Stimulated activated CD8-positive, alpha-beta memory T cell treated with anti-CD3 and anti-CD28 coated beads, Interleukin-15, amount 100 ng/mL, for 1 hour (primary cell): ENCODE measurements around the gene NEK6.

Experiments
- DNase-seq: peaks from one replicate; pipeline ENCODE4 v3.0.0-alpha.2; 2020; ENCODE audit warnings: low read depth

Gene NEK6

DNA sequence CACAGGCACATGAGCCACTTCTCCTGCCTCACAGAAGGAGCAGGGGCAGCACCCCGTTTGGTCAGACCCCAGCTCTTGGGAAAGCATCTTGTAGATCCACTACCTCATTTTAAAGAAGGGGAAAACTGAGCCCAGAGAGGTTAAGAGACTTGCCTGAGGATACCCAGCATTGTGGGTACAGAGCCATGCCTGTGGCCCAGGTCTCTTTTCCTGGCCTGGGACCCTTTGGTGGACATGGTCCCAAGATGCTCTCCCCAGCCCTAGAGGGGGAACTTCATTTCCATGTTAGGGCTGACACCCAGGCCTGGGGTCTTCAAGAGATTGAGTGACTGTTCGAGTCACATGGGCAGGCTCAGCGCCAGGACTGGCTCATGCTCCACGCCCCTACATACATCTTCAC is 64.2 kb downstream of the NEK6 start:
- no peak for DNase-seq

DNA sequence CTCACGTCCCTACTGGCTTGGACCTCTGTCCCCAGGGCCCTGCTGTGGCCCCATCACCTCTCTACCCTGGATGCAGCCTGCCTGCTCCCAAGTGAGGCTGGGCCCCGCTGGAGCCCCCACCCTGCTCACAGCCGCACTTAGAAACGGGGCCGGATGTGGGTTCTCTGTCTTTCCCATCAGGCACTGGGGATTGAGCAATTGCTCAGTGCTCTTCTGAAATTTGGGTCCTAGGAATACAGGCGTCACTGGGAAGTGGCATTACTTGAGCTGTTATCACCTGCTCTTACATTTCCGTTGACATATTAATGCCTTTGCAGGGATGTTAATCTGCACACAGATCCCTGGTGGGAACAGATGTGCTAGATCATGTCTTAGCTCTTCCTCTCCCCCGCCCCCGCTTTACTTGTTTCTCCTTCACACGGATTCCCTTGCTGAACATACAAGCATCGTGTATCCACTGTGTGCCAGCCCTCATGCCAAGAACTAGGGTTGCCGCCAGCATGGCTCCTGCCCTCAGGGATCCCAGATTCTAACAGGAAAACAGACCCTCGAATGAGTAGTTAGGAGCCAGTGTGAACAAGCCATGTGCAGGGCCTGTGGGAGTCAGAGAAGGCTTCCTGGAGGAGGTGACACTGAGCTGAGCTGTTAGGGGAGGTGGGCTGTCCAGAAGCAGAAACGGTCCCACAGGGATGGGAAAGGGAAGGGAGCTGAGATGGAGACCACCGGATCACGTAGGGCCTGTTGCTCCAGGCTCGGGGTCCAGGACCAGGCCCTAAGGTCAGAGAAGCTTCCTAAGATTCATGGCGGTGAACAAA is 65.1 kb downstream of the NEK6 start:
- DNase-seq, result no peak

DNA sequence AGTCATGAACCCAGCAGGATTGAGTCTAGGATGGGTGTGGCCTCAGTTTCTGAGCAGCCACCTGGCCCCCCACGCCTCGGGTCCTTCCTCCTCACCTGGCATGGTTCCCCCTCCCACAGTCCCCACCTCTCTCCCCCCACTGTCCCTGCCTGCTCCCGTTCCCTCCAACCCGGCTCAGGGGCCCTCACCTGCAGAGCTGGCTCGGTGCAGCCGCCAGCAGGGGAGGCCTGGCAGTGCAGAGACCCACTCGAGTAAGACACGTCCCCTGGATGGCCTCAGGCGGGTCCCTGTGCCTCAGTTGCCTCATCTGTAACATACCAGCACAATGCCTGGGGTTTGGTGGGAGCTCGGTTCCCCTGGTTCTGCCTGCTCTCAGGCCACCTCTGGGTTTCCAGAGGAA is 66.2 kb downstream of the NEK6 start:
- DNase-seq, result no peak

DNA sequence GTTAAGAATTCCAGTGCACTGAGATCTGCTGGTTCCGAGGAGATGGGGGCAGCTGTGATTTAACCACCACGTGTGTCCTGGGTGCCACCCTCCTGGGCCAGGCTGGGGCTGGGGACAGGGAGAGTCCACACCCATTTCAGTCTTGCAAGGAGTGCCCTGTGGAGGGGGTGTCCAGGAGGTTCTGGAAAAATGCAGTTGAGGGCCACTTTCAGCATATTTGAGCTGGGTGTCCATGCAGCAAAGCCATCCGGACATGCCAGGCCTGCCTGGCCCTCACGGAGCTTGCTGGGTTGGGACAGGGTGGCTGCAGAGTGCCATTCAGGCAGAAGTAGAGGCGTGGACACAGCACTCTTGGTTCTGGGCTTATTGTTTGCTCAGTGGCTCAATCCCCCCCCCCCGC is 68.1 kb downstream of the NEK6 start:
- DNase-seq, result no peak

DNA sequence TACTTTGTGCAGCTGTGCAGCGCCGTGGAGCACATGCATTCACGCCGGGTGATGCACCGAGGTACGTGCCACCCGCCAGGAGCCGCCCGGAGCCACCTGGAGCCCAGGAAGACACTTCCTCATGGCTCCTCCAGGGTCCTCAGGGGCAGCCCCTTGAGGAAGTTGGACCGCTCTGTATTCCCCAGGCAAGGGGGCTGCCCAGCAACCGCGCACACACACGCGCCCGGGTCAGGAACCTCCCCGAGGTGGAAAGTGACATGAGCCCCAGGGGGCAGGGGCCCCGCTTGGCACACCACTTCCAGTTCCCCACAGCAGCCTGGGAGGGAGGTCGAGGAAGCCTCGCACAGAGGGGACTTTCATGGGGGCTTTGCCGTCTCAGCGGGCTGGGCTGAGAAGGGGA is 68.6 kb downstream of the NEK6 start:
- no peak for DNase-seq

DNA sequence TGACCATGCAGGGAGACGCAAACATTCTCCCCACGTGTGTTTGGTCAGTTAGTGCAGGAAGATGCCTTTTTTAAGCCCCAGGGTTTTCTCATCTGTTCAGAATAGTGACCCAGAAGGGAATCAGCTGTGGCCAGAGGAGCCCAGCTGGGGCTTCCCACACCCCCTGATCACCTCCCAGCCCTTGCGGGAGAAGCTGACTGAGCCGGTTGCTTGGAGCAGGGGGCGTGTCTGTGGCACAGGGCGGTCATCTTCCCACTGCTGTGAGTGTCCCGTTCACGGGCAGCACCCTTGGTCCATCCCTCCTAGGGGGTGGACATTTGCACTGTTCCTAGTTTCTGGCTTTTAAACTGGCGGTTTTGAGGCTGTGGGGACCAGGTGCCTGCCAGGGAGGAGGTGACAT is 69.7 kb downstream of the NEK6 start:
- no peak for DNase-seq

DNA sequence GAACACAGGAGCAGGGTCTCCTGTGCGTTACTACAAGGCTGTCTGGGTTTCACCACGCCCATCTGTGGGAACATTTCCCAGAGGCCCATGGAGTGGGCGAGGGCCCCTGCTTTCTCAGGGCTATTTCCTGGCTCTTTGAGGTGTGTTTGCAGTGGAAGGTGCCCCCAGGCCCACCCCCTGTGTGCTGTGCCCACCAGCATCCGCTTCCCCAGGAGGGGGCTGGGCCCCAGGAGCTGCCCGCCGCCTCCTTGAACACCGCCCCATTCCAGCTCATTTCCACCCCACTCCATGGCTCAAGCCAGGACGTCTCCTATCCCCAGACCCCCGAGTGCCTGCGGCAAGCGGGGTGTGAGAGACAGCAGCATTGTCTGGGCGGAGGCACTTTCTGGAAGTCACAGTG is 70.5 kb downstream of the NEK6 start:
- DNase-seq, result no peak

DNA sequence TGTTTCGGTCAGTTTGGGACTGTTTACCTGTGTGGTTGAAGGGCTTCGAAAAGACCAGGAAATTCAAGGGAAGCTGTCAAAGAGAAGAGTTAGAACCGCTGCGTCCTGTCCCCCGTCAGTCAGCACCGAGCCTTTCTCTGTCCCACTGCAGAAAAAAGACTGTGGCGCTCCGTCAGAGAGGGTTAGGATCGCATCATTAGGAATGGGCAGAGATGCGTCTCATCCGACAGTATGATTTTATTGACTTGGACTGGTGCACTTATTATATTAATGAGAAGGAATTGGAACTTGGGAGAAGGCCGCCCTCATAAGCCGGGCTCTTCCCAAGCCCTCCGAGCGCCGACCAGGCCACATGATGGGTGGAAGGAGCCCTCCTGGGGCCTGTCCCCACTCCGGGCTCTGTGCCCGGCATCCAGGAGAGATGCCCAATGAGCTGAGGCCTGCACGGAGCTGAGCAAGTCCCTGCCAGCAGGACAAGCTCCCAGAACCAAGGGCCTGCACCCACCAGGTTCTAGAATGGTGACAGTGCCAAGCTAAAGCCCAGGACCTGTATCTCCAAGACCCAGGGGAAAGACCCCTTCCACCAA is 71.5 kb downstream of the NEK6 start:
- DNase-seq, result no peak

DNA sequence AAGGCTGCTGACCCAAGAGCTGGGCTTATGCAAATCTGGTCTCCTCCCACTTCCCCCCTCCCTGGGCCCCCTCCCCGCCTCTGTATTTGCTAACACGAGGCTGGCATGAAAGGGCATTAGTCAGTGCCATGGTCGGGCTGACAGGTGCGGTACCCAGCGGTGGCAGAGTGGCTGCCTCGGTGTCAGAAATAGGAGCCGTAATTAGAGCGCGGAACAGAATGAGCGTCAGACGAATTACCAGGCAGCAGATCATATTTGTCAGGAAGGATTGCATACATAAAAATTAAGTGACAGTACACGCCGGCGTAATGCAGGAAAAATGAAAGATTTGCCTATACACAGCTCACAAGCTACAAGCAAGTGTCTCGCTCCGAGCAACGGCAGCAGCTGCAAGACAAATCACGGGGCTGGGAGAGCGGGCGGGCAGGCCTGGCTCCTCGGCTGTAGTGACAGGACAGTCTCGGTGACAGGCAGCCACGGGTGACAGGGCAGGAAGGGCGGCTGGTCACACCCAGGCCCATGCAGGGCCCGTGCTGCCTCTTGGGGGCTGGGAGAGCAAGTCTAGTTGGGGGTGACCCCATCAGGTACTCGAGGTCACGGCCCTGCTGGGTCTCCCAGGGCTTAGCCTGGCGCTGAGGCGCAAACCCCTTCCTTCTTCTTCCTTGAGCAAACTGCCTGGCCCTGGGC is 72.4 kb downstream of the NEK6 start:
- DNase-seq, result no peak

DNA sequence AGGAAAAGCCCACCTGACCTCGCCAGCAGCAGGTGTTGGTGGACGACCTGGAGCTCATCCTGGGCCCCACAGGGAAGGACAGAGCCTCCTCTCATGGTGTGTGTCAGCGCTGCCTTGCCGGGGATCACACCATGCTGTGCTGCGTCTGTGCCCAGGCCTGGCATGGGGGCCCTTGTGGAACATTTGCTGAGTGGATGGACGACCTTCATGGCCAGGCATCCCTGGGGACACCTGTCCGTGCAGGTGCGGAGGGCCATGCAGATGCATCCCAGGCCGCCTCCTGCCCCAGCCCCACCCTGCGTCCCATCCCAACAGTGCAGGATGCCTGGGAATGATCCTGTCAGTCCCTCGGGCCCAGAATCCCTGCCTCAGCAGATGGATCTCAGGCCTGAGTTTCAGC is 73.8 kb downstream of the NEK6 start:
- DNase-seq, result no peak

DNA sequence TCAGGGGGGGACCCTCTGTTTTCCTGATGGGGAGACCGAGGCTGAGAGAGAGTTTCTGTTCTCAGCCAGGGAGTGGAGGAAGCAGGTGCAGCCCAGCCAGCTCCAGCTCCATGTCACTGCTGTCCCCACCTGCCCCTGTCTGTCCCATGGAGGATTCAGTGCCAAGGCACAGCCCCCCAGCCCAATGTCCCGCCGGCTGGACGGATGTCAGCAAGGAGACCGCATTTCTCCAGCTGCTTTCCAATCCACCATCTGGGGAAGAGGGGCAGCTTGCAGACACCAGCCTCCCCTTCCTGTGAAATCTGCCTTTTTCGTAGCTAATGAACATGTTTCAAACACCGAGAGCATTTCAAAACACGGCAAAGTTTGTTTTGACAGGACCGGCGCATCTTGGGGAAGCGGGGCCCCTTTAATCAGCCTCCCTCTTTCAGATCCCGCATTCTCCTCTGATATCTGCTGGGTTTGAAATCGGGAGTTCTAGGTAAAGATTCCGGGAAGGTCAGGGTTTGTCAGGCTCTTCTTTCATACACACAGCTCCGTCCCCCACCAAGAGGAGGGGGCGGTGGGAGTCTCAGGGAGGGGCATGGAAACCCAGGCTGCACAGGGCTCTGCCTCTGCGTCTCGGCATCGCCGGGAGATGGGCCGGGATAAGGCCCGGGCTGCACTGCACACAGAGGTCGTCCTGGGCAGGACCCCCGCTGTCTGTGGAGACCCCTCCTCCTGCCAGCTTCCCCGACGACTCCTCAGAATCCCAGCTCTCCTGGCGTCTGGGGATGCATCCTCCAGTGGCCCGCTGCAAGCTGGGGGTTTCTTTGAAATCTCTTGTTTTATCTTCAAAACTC is 74.8 kb downstream of the NEK6 start:
- no peak for DNase-seq

DNA sequence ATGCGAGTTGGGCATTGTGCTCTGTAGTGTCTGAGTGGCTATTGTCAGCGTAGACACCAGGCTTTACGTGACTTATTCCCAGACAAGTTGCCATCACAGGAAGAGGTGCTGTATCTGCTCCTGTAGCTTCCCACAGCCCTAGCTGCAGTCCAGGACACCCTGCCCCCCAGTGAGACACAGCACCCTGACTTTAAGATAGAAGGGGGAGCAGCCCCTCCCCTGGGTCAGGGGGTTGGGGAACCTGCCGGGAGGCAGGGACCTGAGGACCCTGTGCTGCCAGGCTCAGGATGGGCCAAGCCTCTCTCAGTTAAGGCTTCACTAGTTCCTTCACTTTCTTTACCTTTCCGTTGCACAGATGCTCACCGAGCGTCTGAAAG is 75.4 kb downstream of the NEK6 start:
- DNase-seq, result no peak

DNA sequence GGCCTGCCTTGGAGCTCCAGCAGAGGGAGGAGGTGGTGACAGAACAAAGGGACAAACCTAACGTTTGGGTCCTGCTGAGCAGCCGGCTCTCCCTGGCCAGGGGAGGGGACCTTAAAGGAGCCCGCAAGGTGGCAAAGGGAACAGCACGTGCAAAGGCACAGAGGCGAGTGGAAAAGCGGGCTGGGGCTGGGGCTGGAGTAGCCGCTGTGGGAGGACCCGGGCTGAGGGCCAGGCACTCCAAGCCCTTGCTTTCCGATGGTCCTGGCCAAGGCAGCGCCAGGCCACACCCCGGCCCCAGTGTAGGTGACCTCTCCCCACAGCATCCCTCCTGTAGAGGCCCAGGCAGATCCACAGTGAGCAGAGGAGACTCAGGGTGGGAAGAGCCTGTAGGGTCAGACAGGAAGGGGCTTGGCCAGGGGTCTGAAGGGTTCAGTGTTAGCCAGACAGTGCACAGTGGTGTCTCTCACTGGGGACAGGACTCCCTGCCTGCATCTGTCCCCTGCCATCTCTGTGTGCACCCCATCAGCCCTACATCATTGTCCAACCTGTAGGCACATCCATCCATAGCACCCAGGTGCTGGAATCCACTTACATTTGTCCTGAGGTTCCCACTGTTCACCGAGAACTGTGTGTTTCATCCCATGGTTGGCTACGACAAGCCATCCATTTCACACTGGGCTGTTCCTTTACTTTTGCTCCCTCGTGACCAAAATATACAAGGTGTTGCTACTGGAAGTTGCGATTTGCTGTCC is 77.0 kb downstream of the NEK6 start:
- DNase-seq, result no peak

DNA sequence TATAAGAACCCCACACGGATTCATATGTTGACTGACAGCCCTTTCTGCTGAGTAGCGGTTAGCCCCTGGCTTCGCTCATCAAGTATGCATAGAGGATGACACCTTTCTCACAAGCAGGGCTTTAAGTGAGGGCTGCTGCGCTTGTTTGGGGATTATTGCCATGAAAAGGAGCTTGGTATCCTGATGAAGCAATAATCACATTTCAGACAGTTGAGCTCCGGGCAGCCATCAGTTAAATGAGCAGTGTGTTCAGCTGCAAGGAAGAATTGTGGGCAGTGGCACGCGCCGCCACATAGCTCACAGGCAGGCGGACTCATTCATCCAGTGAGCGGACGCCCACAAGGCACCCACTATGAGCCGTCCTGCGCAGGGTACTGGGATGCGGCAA is 77.6 kb downstream of the NEK6 start:
- no peak for DNase-seq

DNA sequence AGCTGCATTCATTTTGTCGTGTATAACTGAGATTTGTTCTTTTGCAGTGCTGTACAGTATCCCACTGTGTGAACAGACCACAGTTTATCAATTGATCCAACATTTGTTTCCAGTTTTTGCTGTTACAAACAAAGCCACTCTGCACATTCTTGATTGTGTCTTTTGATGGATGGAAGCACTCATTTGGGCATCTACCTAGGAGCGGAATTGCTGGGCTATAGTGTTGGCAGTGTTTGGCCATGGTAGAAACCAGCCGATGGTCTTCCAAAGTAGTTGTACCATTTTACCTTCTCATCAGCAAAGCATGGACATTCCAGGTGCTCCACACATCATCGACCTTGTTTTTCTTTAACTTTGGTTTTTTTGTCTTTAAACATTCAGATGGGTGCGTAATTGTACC is 79.8 kb downstream of the NEK6 start:
- no peak for DNase-seq

DNA sequence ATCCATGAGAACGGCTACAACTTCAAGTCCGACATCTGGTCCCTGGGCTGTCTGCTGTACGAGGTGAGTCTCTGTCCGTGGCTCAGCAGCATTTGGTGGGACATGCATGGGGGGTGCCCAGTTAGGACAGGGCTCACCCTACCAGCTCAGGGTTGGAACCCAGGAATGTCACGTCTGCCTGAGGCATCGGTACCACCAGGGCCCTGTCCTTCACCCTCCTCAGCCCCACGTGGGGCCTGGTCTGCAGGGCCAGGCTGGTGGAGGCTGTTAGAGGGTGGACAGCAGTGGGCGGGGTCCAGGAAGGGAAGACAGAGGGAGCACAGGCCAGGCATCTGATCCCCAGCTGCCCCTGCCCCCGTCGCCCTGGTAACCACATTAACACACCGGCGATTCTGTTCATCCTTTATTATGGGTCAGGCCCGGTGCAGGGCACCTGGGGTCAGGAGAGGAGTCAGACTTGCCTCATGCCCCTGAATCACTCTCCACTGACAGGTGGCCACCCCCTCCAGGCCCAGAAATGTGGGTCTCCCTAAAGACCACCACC is 81.9 kb downstream of the NEK6 start:
- DNase-seq, result no peak

DNA sequence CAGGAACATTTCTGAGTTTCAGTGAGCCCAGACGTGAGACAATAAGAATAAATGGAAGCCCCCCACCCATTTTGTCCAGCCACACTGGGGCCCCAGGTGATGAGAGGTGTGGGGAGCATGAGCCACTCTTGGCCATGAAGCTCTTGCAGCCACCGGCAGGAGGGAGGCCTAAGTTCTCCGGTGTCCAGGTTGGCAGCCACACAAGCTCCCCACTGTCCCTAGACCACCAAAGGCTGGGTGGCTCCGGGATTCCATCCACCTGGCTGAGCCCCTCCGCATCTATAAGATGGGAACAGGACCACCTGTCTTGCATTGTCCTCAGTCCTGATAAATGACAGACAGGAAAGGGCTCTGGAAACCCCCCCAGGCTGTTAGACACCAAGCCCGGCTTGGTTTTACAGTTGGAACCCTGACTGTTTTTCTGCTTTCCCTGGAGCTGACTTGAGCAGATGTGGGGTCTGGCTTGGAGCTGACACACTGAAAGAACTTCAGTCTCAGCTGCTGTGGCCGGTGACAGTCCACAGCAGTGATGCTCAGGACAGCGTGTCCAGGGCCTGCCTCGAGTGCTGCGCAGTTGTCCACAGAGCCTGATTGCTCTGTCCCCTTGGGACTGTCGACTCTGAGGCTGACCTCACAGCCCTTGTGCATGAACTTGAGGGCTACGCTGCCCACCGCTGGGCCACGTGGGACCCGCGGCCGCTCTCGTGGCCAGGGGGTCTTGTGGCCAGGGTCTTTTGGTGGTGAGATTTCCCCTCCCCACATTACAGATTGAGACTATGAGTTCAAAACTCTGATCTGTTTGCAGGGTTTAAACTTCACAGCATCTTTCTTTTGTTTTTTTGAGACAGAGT is 82.7 kb downstream of the NEK6 start:
- no peak for DNase-seq

DNA sequence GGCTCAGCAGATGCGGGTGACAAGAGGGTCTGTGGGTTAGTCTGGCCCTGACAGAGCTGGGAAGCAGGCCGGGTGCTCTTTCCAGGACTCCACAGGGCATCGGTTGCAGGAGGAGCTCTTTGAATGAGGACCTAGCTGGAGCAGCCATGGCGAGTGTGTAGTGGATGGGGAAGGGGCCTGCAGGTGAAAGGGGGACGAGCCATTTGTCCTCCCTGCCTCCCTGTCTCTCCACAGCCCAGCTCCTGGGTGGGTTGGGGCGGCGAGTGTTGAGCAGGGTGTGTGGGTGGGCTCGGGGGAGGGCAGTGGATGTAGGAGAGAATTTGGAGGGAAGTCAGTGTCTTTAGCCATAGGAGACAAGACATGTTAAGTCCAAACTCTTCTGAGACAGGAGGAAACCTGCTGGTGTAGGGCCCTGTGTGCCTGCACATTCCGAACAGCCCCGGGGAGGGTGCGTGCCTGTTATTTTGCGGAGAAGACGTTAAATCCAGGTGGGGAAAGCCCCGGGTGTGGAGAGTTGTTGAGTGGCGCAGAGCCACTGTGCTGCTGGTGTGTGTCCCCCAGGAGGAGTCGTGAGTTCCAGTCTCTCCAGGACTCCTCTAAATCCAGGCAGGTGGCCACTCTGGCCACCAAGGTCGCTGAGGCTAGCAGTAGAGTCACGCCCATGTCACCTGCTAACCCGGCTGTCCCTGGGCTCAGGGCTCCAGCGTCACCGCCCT is 83.9 kb downstream of the NEK6 start:
- no peak for DNase-seq

DNA sequence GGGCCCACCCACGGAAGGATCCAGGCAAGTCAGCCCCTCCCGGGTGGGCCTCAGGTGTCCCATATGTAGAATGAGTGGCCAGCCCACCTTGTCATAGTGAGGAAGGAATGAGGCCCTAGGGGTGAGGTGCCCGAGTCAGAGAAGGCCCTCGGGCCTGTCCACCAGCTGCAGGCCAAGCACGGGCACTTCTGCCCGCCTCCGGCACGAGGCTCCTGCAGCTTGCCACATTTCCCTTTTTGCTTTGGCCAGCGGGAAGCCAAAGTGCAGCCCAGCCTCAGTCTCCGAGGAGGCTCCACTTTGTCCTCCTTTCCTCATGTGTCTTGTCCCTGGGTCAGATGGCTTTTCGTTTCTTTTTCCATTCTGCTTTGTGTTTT is 84.6 kb downstream of the NEK6 start:
- DNase-seq, result no peak
